T-helper 2 cell treated with Interferon-gamma antibody and Interleukin-4, amounts not matched to agents 5 μg/mL and 100 μg/mL, for 36 hours (primary cell): Measurements from ENCODE around the gene MORN5.
A peak's percentile ranks its signal among the peaks of the same experiment; 100 is the strongest.

Experiments used
- DNase-seq: peaks from one replicate; pipeline ENCODE4 v3.0.0; 2021; ENCODE audit warnings: low spot score
- H3K27ac Mint-ChIP-seq: one replicate; pipeline ENCODE4 v1.8.0; 2021; ENCODE audit warnings: mild to moderate bottlenecking, mixed read lengths
- H3K27me3 Mint-ChIP-seq: one replicate; pipeline ENCODE4 v1.8.0; 2021; ENCODE audit warnings: low read depth, mixed read lengths
- H3K36me3 Mint-ChIP-seq: one replicate; pipeline ENCODE4 v1.8.0; 2021; ENCODE audit warnings: low read depth, mixed read lengths
- H3K4me1 Mint-ChIP-seq: one replicate; pipeline ENCODE4 v1.8.0; 2021; ENCODE audit warnings: low read depth, mixed read lengths
- H3K4me3 Mint-ChIP-seq: one replicate; pipeline ENCODE4 v1.8.0; 2022; ENCODE audit warnings: mild to moderate bottlenecking, moderate library complexity, mixed read lengths
- H3K9me3 Mint-ChIP-seq: one replicate; pipeline ENCODE4 v1.8.0; 2021; ENCODE audit warnings: mixed read lengths

Gene MORN5

GRCh38 chr9:122197882-122198281, 38.2 kb downstream of the MORN5 start:
- Mint-ChIP-seq H3K36me3 (no peaks in the 10 kb centered on the region), H3K9me3 (no peaks in the 10 kb centered on the region), H3K27me3 (peaks cover 3% of the 10 kb centered on the region), H3K4me3 (no peak overlapping the region), H3K4me1 (no peaks in the 10 kb centered on the region), H3K27ac (no peak overlapping the region)
- no peak for DNase-seq

GRCh38 chr9:122200960-122201595, 41.4 kb downstream of the MORN5 start:
- H3K36me3 Mint-ChIP-seq = no peaks in the 10 kb centered on the region
- no peaks in the 10 kb centered on the region for H3K27me3 Mint-ChIP-seq
- no peak for DNase-seq
- no peaks in the 10 kb centered on the region for H3K9me3 Mint-ChIP-seq
- no peak overlapping the region for H3K4me3 Mint-ChIP-seq
- no peak overlapping the region for H3K27ac Mint-ChIP-seq
- H3K4me1 Mint-ChIP-seq = no peaks in the 10 kb centered on the region

- DNase-seq = no peak
These were observed 41.9 kb downstream of the MORN5 start for GRCh38 chr9:122201641-122202040.

GRCh38 chr9:122202111-122202510, 42.4 kb downstream of the MORN5 start:
- no peak overlapping the region for H3K27ac Mint-ChIP-seq
- no peak for DNase-seq
- peaks cover 5% of the 10 kb centered on the region for H3K27me3 Mint-ChIP-seq
- H3K4me3 Mint-ChIP-seq = no peak overlapping the region
- no peaks in the 10 kb centered on the region for H3K36me3 Mint-ChIP-seq
- H3K4me1 Mint-ChIP-seq = no peaks in the 10 kb centered on the region
- no peaks in the 10 kb centered on the region for H3K9me3 Mint-ChIP-seq

More at GRCh38 chr9:122201641-122202040, 41.9 kb downstream of the MORN5 start:
- H3K36me3 Mint-ChIP-seq = no peaks in the 10 kb centered on the region
- H3K9me3 Mint-ChIP-seq = no peaks in the 10 kb centered on the region
- H3K27ac Mint-ChIP-seq = no peak overlapping the region
- H3K4me3 Mint-ChIP-seq = no peak overlapping the region
- H3K27me3 Mint-ChIP-seq = peaks cover under 1% of the 10 kb centered on the region
- no peaks in the 10 kb centered on the region for H3K4me1 Mint-ChIP-seq

- H3K27ac Mint-ChIP-seq = no peak overlapping the region
- H3K9me3 Mint-ChIP-seq = no peaks in the 10 kb centered on the region
- no peaks in the 10 kb centered on the region for H3K4me1 Mint-ChIP-seq
- H3K27me3 Mint-ChIP-seq = peaks cover 5% of the 10 kb centered on the region
- no peak for DNase-seq
- no peaks in the 10 kb centered on the region for H3K36me3 Mint-ChIP-seq
- no peak overlapping the region for H3K4me3 Mint-ChIP-seq
These were observed 44.3 kb downstream of the MORN5 start for GRCh38 chr9:122204055-122204454.

- Mint-ChIP-seq H3K27me3 (peaks cover 5% of the 10 kb centered on the region), H3K27ac (no peak overlapping the region), H3K36me3 (no peaks in the 10 kb centered on the region), H3K4me3 (no peak overlapping the region), H3K4me1 (no peaks in the 10 kb centered on the region), H3K9me3 (no peaks in the 10 kb centered on the region)
- no peak for DNase-seq
These were observed 44.8 kb downstream of the MORN5 start for GRCh38 chr9:122204491-122204890.

- no peak overlapping the region for H3K4me3 Mint-ChIP-seq
- no peaks in the 10 kb centered on the region for H3K4me1 Mint-ChIP-seq
- H3K27me3 Mint-ChIP-seq = peaks cover 5% of the 10 kb centered on the region
- DNase-seq = no peak
- no peaks in the 10 kb centered on the region for H3K36me3 Mint-ChIP-seq
- no peaks in the 10 kb centered on the region for H3K9me3 Mint-ChIP-seq
- no peak overlapping the region for H3K27ac Mint-ChIP-seq
These were observed 45.5 kb downstream of the MORN5 start for GRCh38 chr9:122205176-122205575.

GRCh38 chr9:122206118-122207046, 46.7 kb downstream of the MORN5 start:
- Mint-ChIP-seq H3K4me1 (no peaks in the 10 kb centered on the region), H3K9me3 (no peaks in the 10 kb centered on the region), H3K27ac (no peak overlapping the region), H3K4me3 (no peak overlapping the region), H3K36me3 (no peaks in the 10 kb centered on the region), H3K27me3 (peaks cover 7% of the 10 kb centered on the region)
- no peak for DNase-seq

GRCh38 chr9:122207096-122207495, 47.4 kb downstream of the MORN5 start:
- no peak for DNase-seq
- Mint-ChIP-seq H3K4me3 (no peak overlapping the region), H3K4me1 (no peaks in the 10 kb centered on the region)

GRCh38 chr9:122209451-122209850, 49.7 kb downstream of the MORN5 start:
- no peaks in the 10 kb centered on the region for H3K36me3 Mint-ChIP-seq
- H3K27me3 Mint-ChIP-seq = peaks cover 32% of the 10 kb centered on the region

More at GRCh38 chr9:122207096-122207495, 47.4 kb downstream of the MORN5 start:
- Mint-ChIP-seq H3K27ac (no peak overlapping the region), H3K36me3 (no peaks in the 10 kb centered on the region), H3K27me3 (peaks cover 14% of the 10 kb centered on the region), H3K9me3 (no peaks in the 10 kb centered on the region)

GRCh38 chr9:122212473-122213004, 52.8 kb downstream of the MORN5 start:
- Mint-ChIP-seq H3K9me3 (no peaks in the 10 kb centered on the region), H3K27ac (no peak overlapping the region), H3K4me1 (peaks cover 6% of the 10 kb centered on the region), H3K4me3 (peak overlapping the region; percentile 55), H3K27me3 (peaks cover 50% of the 10 kb centered on the region), H3K36me3 (no peaks in the 10 kb centered on the region)
- no peak for DNase-seq

More at GRCh38 chr9:122209451-122209850, 49.7 kb downstream of the MORN5 start:
- no peak overlapping the region for H3K4me3 Mint-ChIP-seq
- DNase-seq = no peak
- no peaks in the 10 kb centered on the region for H3K9me3 Mint-ChIP-seq
- H3K27ac Mint-ChIP-seq = no peak overlapping the region
- peaks cover 4% of the 10 kb centered on the region for H3K4me1 Mint-ChIP-seq

GRCh38 chr9:122213102-122213588, 53.4 kb downstream of the MORN5 start:
- no peak for DNase-seq
- Mint-ChIP-seq H3K27me3 (peaks cover 56% of the 10 kb centered on the region), H3K4me3 (peak overlapping the region; percentile 55), H3K36me3 (no peaks in the 10 kb centered on the region), H3K27ac (no peak overlapping the region), H3K9me3 (no peaks in the 10 kb centered on the region), H3K4me1 (peaks cover 12% of the 10 kb centered on the region)

- H3K27ac Mint-ChIP-seq = no peak overlapping the region
- peak overlapping the region; percentile 68 for H3K4me3 Mint-ChIP-seq
These were observed 54.1 kb downstream of the MORN5 start for GRCh38 chr9:122213589-122214413.

More at GRCh38 chr9:122213589-122214413, 54.1 kb downstream of the MORN5 start:
- peak; percentile 54 for DNase-seq
- Mint-ChIP-seq H3K27me3 (peaks cover 63% of the 10 kb centered on the region), H3K36me3 (no peaks in the 10 kb centered on the region), H3K4me1 (peaks cover 18% of the 10 kb centered on the region), H3K9me3 (no peaks in the 10 kb centered on the region)
